GM12878 (cell line): Measurements from ENCODE around the gene GNAO1. TPM values are rescaled to one million over a fixed set of nuclear protein-coding genes. Genes with fewer than 3 reads are reported as not detected.

Experiments
- ATAC-seq: fragments of 200-7000 bp; cut with Tn5 transposase; 3 replicates; pipeline ENCODE4 v1.9.1; 2020; ENCODE audit warnings: mild to moderate bottlenecking, moderate library complexity
- BruUV-seq: library from RNA; stranded (reverse); fragments of 400-500 nt; replicated peaks from 2 replicates; lab custom pipeline; 2021; lab: Mats Ljungman, UMichigan
- CTCF ChIA-PET: fragments of 300-600 bp; sonication (Branson Sonifier 250); formaldehyde crosslinking; extraction: SDS; loops from one replicate; lab custom pipeline; 2021; ENCODE audit warnings: inconsistent platforms; lab: Yijun Ruan, JAX
- POLR2A ChIA-PET: fragments of 350-600 bp; formaldehyde crosslinking; extraction: SDS; loops from one replicate; lab custom pipeline; 2021; ENCODE audit warnings: inconsistent platforms; lab: Charles Lee
- RAD21 ChIA-PET: fragments of 300-600 bp; sonication (Branson Sonifier 250); formaldehyde crosslinking; loops from one replicate; lab custom pipeline; 2023; ENCODE audit warnings: antibody characterized with exemption; ENCODE audit not compliant: unreplicated experiment; lab: Charles Lee
- SMC1A ChIA-PET: fragments of 300-600 bp; sonication (Branson Sonifier 250); formaldehyde crosslinking; loops from one replicate; lab custom pipeline; 2023; ENCODE audit not compliant: unreplicated experiment, uncharacterized antibody; lab: Charles Lee
- DNase-seq: peaks from one replicate; pipeline ENCODE4 v3.0.0-alpha.2; 2011; ENCODE audit warnings: low read depth, low spot score
- FAIRE-seq: peaks from 3 replicates; lab custom pipeline; 2011; peaks lifted over from hg19 to GRCh38; lab: Jason Lieb, UNC
- H2AFZ ChIP-seq: 2 replicates; pipeline ENCODE4 v1.6.0; 2011; ENCODE audit warnings: low read depth, low read length, control low read depth; ENCODE audit not compliant: control insufficient read depth
- H3K27ac ChIP-seq: 2 replicates; pipeline ENCODE4 v1.5.1; 2011; ENCODE audit warnings: control low read depth; ENCODE audit not compliant: control insufficient read depth, insufficient read depth
- H3K27me3 ChIP-seq, 2 experiments: replicated peaks in 1 of 2; 2 replicates each; pipeline versions ENCODE4 v1.6.0 to v1.6.1; 2011; ENCODE audit warnings: low read length in 1 of 2; ENCODE audit not compliant: control insufficient read depth in 2 of 2, insufficient read depth in 2 of 2
- H3K36me3 ChIP-seq, 2 experiments: 2 replicates each; pipeline ENCODE4 v1.5.1; 2011; ENCODE audit warnings: low read length in 1 of 2; ENCODE audit not compliant: control insufficient read depth in 2 of 2, insufficient read depth in 2 of 2
- H3K4me1 ChIP-seq: 2 replicates; pipeline ENCODE4 v1.6.1; 2011; ENCODE audit warnings: mild to moderate bottlenecking, low read length, moderate library complexity, mixed read lengths; ENCODE audit not compliant: control insufficient read depth, insufficient read depth
- H3K4me2 ChIP-seq: 2 replicates; pipeline ENCODE4 v1.6.0; 2011; ENCODE audit warnings: control low read depth; ENCODE audit not compliant: control insufficient read depth, insufficient read depth
- H3K4me3 ChIP-seq: fragments of 200-600 bp; sonication (generic); 2 replicates; pipeline ENCODE4 v1.5.1; 2016
- H3K79me2 ChIP-seq: 2 replicates; pipeline ENCODE4 v1.6.0; 2011; ENCODE audit warnings: low read length; ENCODE audit not compliant: control insufficient read depth, insufficient read depth
- H3K9ac ChIP-seq: 2 replicates; pipeline ENCODE4 v1.8.0; 2011; ENCODE audit warnings: low read length, control low read depth, mixed read lengths; ENCODE audit not compliant: control insufficient read depth, insufficient read depth
- H3K9me3 ChIP-seq: replicated peaks from 3 replicates; pipeline ENCODE4 v1.5.1; 2011; ENCODE audit warnings: mild to moderate bottlenecking, low read length; ENCODE audit not compliant: control insufficient read depth, insufficient read depth
- H4K20me1 ChIP-seq: 2 replicates; pipeline ENCODE4 v1.6.0; 2011; ENCODE audit not compliant: control insufficient read depth, insufficient read depth
- EED ChIP-seq: sonication (generic); IDR thresholded peaks from 2 replicates; pipeline ENCODE4 v1.6.1; 2016; ENCODE audit warnings: antibody characterized with exemption, low read depth
- FOS ChIP-seq: IDR thresholded peaks from 3 replicates; pipeline ENCODE4 v1.6.1; 2011; ENCODE audit warnings: borderline replicate concordance; ENCODE audit not compliant: insufficient read length; ENCODE audit errors: extremely low read depth
- HDAC2 ChIP-seq: fragments of 200-600 bp; sonication (generic); IDR thresholded peaks from 2 replicates; pipeline ENCODE4 v1.6.1; 2017
- HDAC6 ChIP-seq: fragments of 200-600 bp; sonication (generic); IDR thresholded peaks from one replicate; pipeline ENCODE4 v1.8.0; 2017; ENCODE audit warnings: antibody characterized with exemption; ENCODE audit not compliant: unreplicated experiment
- KAT2A ChIP-seq: conservative IDR thresholded peaks from 2 replicates; pipeline ENCODE4 v1.6.1; 2011; ENCODE audit warnings: low read depth, low read length; ENCODE audit not compliant: control insufficient read depth
- MTA3 ChIP-seq: IDR thresholded peaks from 2 replicates; pipeline ENCODE4 v1.6.1; 2012; ENCODE audit warnings: low read length, inconsistent platforms, borderline replicate concordance
- PAX5 ChIP-seq: IDR thresholded peaks from 2 replicates; pipeline ENCODE4 v1.6.1; 2011; ENCODE audit warnings: low read depth, low read length, borderline replicate concordance
- POU2F2 ChIP-seq: IDR thresholded peaks from 3 replicates; pipeline ENCODE4 v1.6.1; 2011; ENCODE audit warnings: low read depth, mild to moderate bottlenecking, low read length, borderline replicate concordance
- SP1 ChIP-seq: IDR thresholded peaks from one replicate; pipeline ENCODE4 v1.6.1; 2011; ENCODE audit warnings: low read depth, low read length
- TBL1XR1 ChIP-seq: IDR thresholded peaks from 2 replicates; pipeline ENCODE4 v1.6.1; 2012; ENCODE audit warnings: low read depth, low read length, improper control_type of control experiment
- USF2 ChIP-seq: IDR thresholded peaks from 2 replicates; pipeline ENCODE4 v1.6.1; 2011; ENCODE audit warnings: low read depth, low read length, improper control_type of control experiment, borderline replicate concordance
- ZNF274 ChIP-seq: IDR thresholded peaks from one replicate; pipeline ENCODE4 v1.8.0; 2011; ENCODE audit not compliant: insufficient read length, insufficient read depth
- WGBS: methylation state at CpG from one replicate; pipeline ENCODE4 v1.1.6; 2016; ENCODE audit warnings: low lambda C conversion rate; ENCODE audit not compliant: insufficient replicate concordance, insufficient coverage; ENCODE audit errors: missing lambda C conversion rate; 5-methylcytosine and 5-hydroxymethylcytosine counted together
- in situ Hi-C: fragments of 300-500 bp; cut with MboI; formaldehyde crosslinking; loops from 9 replicates; pipeline ENCODE4 v1.14.3; 2018; ENCODE audit warnings: mixed read lengths
- intact Hi-C: fragments of 100-400 bp; cut with micrococcal nuclease; formaldehyde crosslinking; loops from one replicate; pipeline ENCODE4 v1.14.2; 2022; ENCODE audit not compliant: unreplicated experiment
- polyA plus RNA-seq, 11 experiments: library from polyadenylated mRNA; depleted of rRNA in 4 of 11; unstranded in 6 of 11; stranded (reverse) in 5 of 11; fragments of >200 nt; fragmentation: Nextera tagmentation in 4 of 11; fragmentation: Illumina TruSeq in 1 of 11; extraction: Ambion mirVana in 4 of 11; extraction: Trizol in 1 of 11; gene quantifications; 1 replicate in 1 of 11; 2 replicates in 10 of 11; pipeline versions ENCODE4 v1.2.1 to v1.2.3, GENCODE V29; 2011 to 2016; ENCODE audit warnings: inconsistent platforms in 2 of 11, missing spikeins in 2 of 11, low read depth in 1 of 11
- total RNA-seq, 4 experiments: library from RNA; depleted of rRNA in 3 of 4; stranded (reverse); fragments of >200 nt in 3 of 4; fragmentation: Illumina TruSeq in 1 of 4; extraction: Trizol in 1 of 4; gene quantifications; 2 replicates each; pipeline versions ENCODE4 v1.2.1 to v1.2.3, GENCODE V29; 2013 to 2021

GNAO1 gene
- total and polyA plus RNA-seq, 10 of the 15 experiments (the other 5 are each of a cell fraction or from before 2014, with no cell fraction given): 0.05 to 0.28 (median 0.14) TPM; not detected in 6

DNA sequence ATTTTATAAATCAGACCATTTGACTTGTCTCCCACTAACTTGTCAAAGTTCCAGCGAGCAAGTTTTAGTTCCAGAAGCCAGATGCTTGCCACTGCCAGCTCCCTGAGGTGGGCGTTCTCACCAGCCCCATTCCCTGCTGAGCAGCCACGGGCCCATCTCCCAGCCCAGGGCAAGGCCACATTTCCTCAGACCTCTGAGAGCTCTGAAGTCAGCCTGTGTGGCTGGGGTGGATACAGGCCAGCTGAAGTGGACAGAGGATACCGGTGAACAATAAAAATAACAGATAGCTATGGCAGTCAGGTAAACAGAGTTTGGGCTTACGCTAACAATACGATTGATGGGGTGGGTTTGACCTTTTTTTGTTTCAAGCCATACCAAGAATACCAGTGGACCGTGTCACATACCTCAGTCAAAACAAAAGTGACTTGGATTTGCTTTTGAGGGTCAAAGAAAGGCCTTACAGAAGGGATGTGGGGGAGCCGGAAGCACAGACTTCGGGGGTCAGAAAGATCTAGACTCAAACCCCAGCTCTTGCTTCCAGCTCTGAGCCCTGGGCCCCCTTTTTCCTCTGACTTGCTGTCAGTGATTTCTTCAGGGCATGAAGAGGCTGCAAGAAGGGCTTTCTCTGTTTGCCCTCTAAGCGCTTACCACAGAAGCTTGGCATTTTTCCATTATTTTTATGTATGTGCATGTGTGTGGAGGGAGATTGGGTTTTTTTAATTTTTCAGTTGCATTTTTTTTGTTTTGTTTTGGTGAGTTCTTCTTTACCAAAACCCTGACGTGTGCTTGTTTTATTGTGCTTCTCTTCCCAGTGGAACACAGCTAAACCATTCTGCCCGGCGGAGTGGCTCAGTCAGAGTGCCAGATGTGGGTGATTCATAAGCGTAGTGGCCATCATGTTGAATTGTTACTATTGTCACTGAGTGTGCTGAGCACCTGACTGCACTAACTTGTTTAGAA is 109.9 kb downstream of the GNAO1 start:
- peaks cover 0 to 3% of the 10 kb centered on the region in 2 experiments; a peak in 2 of 4 replicates for H3K27me3 ChIP-seq
- BruUV-seq: no TSS peak
- ChIA-PET SMC1A (no interaction called here), CTCF (interaction anchor here (2.7 kb wide), 1 partner anchor 18 kb away, joined by 11 read pairs; no protein-coding TSS in a partner anchor)
- no peaks in the 10 kb centered on the region for H3K4me1 ChIP-seq
- no peak overlapping the region for H3K9ac ChIP-seq
- no peak overlapping the region for H2AFZ ChIP-seq
- WGBS: 38% methylated on average over 14 of the region's 14 CpGs
- no peak for FAIRE-seq
- TF ChIP-seq ZNF274 (no peak), MTA3 (no peak)
- TF ChIP-seq, all 136 proteins: peak for 0
- Histone ChIP-seq H4K20me1 (no peaks in the 10 kb centered on the region), H3K4me3 (no peak overlapping the region), H3K79me2 (no peaks in the 10 kb centered on the region), H3K27ac (no peak overlapping the region), H3K9me3 (no peaks in the 10 kb centered on the region), H3K36me3 (no peaks in the 10 kb centered on the region), H3K4me2 (no peak overlapping the region)
- ChIA-PET POLR2A (no interaction called here), RAD21 (no interaction called here)
- no peak for DNase-seq
- in situ Hi-C loops: no loop called here
- intact Hi-C loops: no loop called here
- ATAC-seq: no peak

- Histone ChIP-seq H3K4me3 (no peak overlapping the region), H4K20me1 (no peaks in the 10 kb centered on the region), H2AFZ (no peak overlapping the region), H3K9ac (no peak overlapping the region), H3K27me3 (peaks cover 0 to 3% of the 10 kb centered on the region in 2 experiments; a peak in 2 of 4 replicates), H3K27ac (no peak overlapping the region), H3K4me2 (no peak overlapping the region), H3K9me3 (no peaks in the 10 kb centered on the region), H3K79me2 (no peaks in the 10 kb centered on the region), H3K4me1 (no peaks in the 10 kb centered on the region), H3K36me3 (no peaks in the 10 kb centered on the region)
- TF ChIP-seq HDAC6 (no peak), USF2 (no peak), HDAC2 (no peak), FOS (no peak), SP1 (no peak), KAT2A (no peak), TBL1XR1 (no peak), POU2F2 (no peak), PAX5 (no peak), EED (no peak)
- SMC1A ChIA-PET: no interaction called here
- FAIRE-seq (no peak), ATAC-seq (no peak), DNase-seq (no peak)
- no TSS peak for BruUV-seq
- CTCF ChIA-PET: interaction anchor here (1.5 kb wide), 1 partner anchor 53 kb away, joined by 3 read pairs; no protein-coding TSS in a partner anchor
- 56% methylated on average over 5 of the region's 5 CpGs for WGBS
- intact Hi-C loops: no loop called here
- POLR2A ChIA-PET: no interaction called here
- in situ Hi-C loops: no loop called here
- RAD21 ChIA-PET: no interaction called here
Measured at GRCh38 chr16:56302506-56302905, 111.2 kb downstream of the GNAO1 start.
